HG03060 (cell line): ENCODE measurements around the gene HMCES.
"Not testable (repeated sequence)": the region's sequence is repeated elsewhere in the genome, so short reads cannot be mapped to it uniquely, and the experiment has no call there.

Experiments used
- ATAC-seq: cut with Tn5 transposase; IDR thresholded peaks from one replicate; pipeline ENCODE4 v1.9.1; 2021; ENCODE audit warnings: low read depth, moderate number of reproducible peaks; ENCODE audit not compliant: unreplicated experiment

Gene HMCES

GRCh38 chr3:129317014-129317771, 38.5 kb downstream of the HMCES start:
- no peak for ATAC-seq

- no peak for ATAC-seq
Observed at GRCh38 chr3:129317848-129318247, 39.2 kb downstream of the HMCES start.

GRCh38 chr3:129318921-129319320, 40.3 kb downstream of the HMCES start:
- ATAC-seq = no peak

DNA sequence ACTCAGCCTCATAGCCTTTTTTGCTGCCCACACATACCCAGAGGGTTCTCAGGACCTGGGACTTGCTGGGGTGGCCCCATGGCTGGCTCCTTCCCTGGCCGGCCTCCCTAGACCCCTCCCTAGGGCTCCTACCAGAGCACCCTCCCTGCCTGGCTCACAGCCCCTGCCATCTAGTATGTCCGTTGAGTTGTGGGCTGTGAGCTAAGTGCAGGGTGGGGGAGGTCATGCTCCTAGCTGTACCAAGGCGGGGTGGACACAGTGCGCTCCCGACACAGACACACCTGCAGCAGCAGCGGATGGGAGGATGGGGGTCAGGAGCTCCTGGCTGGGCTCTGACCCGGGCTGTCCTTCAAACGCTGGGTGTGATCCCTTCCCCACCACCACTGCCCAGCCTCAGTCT, 41.6 kb downstream of the HMCES start:
- no peak for ATAC-seq

DNA sequence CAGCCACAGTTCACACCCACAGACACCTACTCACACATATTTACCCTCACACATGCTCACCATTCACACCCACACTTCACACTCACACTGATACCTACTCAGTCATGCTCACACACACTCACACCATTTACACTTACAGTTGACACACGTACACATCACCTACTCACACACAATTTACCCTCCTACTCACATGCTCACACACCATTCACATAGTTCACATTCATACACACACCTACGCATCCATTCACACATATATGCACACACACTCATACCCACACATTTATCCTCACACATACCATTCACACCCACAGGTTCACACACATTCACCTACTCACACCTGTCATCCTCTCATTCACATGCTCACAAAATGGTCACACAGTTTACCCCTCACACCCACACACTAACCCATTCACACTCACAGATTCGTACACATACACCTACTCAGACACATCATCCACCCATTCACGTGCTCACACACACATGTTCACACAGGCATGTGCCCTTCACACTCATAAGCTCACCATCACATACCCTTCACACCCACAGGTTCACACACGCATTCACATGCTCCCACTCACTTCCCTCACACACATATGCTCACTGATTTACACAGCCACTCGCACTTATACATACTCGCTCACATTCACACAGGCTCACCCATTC, 42.3 kb downstream of the HMCES start:
- ATAC-seq = no peak

- no peak for ATAC-seq
Observed at GRCh38 chr3:129321887-129322286, 43.2 kb downstream of the HMCES start.

- no peak for ATAC-seq
Observed at GRCh38 chr3:129323651-129324294, 45.1 kb downstream of the HMCES start.

DNA sequence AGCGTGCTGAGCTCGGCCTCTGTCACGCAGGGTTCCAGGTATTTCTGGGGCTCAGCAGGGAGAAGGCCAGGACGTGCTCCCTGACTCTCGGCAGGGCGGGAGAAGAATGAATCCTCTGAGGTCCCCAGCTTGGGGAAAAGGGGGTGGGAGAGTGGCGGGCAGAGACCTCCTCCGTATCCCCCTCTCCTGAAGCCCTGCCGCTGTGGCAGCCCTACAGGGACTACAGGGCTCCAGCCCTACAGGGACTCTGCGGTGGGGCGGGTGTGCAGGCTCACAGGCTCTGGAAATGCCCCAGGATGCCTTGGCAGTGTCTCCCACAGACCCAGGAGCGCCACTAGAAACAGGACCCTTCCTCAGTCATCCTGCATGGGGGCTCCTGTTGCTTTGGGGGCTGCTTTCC, 46.2 kb downstream of the HMCES start:
- no peak for ATAC-seq

DNA sequence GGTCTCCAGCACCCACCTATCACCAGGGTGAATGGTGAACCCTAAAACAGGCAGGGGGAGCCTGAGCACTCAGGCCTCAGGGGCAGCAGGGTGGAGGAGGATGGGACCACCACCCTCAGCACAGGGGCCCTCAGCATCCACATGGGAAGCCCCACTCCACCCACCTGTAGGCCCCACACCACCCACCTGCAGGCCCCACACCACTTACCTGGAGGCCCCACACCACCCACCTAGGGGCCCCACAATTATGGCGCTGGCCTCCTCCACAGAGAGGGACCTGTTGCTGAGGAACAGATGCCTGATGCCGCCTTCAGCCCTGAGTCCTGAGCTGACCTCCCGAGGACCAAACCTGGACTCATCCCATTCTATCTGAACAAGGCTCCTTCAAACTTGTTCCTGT, 46.7 kb downstream of the HMCES start:
- no peak for ATAC-seq

DNA sequence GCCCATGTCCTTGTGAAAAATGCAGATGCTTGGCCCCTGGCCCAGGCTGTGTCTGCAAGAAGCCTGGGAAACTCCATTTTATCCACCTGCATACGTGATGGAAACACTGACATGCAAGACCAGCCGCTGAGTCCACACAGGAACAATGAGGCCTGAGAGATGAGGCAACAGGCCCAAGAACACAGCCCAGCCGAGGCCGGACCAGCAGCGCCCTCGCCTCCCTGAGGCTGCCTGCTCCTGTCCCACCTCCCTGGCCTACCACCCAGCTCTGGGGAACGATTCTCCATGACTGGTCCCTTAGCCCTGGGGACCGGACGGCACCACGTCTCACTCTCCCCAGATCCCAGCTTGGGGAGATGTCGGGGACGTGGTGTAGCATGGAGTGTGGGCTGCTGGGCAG, 47.5 kb downstream of the HMCES start:
- ATAC-seq = no peak

GRCh38 chr3:129326595-129326994, 47.9 kb downstream of the HMCES start:
- no peak for ATAC-seq

DNA sequence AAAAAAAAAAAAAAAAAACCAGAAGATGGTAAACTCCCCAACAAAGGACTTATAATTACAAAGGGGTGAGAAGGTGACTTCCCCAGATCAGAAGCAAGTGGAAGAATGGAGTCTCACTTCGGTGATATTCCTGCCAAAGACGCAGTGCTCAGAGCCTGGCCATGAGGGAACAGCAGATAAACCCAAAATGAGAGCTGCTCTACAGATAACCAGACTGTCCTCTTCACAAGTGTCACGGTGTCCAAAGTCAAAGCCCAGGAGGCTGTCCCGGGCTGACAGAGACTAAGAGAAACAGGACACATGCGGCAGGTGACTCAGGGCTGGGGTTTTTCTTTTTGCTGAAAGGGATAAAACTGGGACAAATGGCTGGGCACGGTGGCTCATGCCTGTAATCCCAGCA, 48.8 kb downstream of the HMCES start:
- ATAC-seq = no peak

DNA sequence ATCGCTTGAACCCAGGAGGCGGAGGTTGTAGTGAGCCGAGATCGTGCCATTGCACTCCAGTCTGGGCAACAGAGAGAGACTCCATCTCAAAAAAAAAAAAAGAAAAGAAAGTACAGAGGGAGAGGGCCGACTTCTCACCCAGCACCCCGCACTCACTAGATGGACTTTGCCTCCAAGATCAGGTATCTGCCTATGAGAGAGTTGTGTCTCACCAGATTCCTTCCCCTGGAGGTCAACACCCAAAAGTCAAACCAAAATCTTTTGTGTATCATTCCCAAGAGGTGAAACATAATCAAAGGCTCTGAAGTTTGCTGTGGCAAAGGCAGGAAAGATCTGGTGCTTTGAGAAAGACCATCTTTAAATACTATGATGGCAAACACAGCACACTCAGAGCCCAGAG, 51.2 kb downstream of the HMCES start:
- ATAC-seq = no peak

DNA sequence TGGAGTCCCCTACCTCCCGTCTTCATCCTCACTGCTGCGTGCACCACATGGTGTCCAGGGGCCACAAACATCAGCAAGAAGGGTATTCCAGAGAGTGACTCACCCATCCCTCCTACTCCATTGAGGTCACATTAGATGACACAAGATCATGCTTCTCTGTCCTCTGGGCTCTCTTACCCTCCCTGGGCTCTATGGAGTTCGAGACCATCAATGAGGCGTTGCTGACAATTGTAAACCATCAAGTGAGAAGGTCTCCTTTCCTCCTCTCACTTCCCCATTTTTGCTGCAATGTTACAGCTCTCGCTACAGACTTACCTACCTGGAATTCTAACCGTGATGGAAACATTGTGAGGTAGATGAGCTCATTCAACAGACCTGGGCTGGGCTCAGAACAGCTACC, 51.7 kb downstream of the HMCES start:
- ATAC-seq = no peak

DNA sequence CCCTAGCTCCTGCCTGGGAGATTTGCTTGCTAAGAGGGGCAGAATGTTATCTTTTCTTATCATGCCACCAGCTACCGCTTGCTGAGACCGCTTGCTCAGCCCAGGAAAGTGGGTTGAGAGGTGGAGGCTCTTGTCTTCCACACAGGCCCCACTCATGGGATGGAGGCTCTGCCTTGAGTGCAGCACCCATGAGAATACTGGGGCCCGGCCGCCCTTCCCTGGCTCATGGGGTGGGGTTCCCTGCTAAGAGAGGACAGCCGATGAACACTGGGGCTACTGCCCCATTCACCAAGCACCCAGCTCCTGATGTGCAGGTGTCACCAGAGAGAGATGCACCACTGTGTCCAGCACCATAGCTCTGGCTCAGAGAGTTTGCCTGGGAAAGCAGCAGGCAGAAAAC, 55.2 kb downstream of the HMCES start:
- no peak for ATAC-seq

GRCh38 chr3:129336093-129336706, 57.5 kb downstream of the HMCES start:
- no peak for ATAC-seq

DNA sequence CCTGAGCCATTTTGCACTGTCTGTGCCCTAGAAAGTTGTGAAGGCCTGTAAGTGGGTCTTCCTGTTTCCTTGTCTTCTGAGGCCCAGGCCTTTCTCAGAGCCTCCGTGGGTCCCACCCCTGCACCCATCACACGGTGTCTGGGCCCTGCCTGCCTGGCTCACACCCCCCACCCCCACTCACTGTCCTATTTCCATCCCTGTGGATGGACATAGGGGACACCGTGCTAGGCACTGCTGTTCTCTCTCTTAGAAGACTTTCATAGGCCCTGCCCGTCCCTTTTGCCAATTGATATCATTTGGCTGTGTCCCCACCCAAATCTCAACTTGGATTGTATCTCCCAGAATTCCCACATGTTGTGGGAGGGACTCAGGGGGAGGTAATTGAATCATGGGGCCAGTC, 59.0 kb downstream of the HMCES start:
- ATAC-seq = not testable (repeated sequence)

DNA sequence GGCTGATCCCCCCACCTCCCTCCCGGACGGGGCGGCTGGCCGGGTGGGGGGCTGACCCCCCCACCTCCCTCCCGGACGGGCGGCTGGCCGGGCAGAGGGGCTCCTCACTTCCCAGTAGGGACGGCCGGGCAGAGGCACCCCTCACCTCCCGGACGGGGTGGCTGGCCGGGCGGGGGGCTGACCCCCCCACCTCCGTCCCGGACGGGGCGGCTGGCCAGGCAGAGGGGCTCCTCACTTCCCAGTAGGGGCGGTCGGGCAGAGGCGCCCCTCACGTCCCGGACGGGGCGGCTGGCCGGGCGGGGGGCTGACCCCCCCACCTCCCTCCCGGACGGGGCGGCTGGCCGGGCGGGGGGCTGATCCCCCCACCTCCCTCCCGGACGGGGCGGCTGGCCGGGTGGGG, 60.5 kb downstream of the HMCES start:
- not testable (repeated sequence) for ATAC-seq

- not testable (repeated sequence) for ATAC-seq
Observed at GRCh38 chr3:129339833-129340232, 61.2 kb downstream of the HMCES start.

- no peak for ATAC-seq
Observed at GRCh38 chr3:129341331-129342141, 62.9 kb downstream of the HMCES start.
